ENCODE measurements around the gene MPPED1. TPM values are rescaled to one million over a fixed set of nuclear protein-coding genes. Genes with fewer than 3 reads are reported as not detected.

The MPPED1 gene
- total RNA-seq, 1 experiment from 2014 or later, result not detected

GRCh38 chr22:43376765-43377547 lies 34.9 kb upstream of the MPPED1 start:
- ChIA-PET POLR2A (ENCODE audit: unreplicated experiment) (no interaction called here), CTCF (no interaction called here)
- H3K79me2 ChIP-seq (ENCODE audit: low read depth), result no peaks in the 10 kb centered on the region
- no peak for DNase-seq
- H3K9me3 ChIP-seq (ENCODE audit: insufficient read depth, low read depth), result no peaks in the 10 kb centered on the region
- no peaks in the 10 kb centered on the region for H3K9me2 ChIP-seq (ENCODE audit: insufficient read depth)
- H4K20me1 ChIP-seq (ENCODE audit: insufficient read depth), result no peaks in the 10 kb centered on the region
- no peak for TF ChIP-seq EZH2 (IDR thresholded peaks at IDR 0.05; ENCODE audit: low read depth)
- TF ChIP-seq CTCF (conservative IDR thresholded peaks at IDR 0.05), result no peak
- H3K36me3 ChIP-seq (ENCODE audit: low read depth), result no peaks in the 10 kb centered on the region
- no peaks in the 10 kb centered on the region for H3K4me1 ChIP-seq (replicated peaks; ENCODE audit: insufficient read depth)
- no peak overlapping the region for H2AFZ ChIP-seq
- H3K27ac ChIP-seq, result no peak overlapping the region
- intact Hi-C loops (cut with micrococcal nuclease; ENCODE audit: unreplicated experiment), result no loop called here
- H3F3A ChIP-seq (ENCODE audit: insufficient read depth, low read depth), result no peaks in the 10 kb centered on the region
- BruUV-seq (replicated peaks), result no TSS peak
- H3K27me3 ChIP-seq (ENCODE audit: insufficient read depth, low read depth), result peaks cover 94% of the 10 kb centered on the region
- no peak overlapping the region for H3K4me2 ChIP-seq
- H3K4me3 ChIP-seq, result no peak overlapping the region

- no peaks in the 10 kb centered on the region for H3K4me1 ChIP-seq (replicated peaks; ENCODE audit: insufficient read depth)
- BruUV-seq (replicated peaks), result no TSS peak
- intact Hi-C loops (cut with micrococcal nuclease; ENCODE audit: unreplicated experiment), result no loop called here
Observed at GRCh38 chr22:43377548-43377895, 34.3 kb upstream of the MPPED1 start.

GRCh38 chr22:43377896-43378704 lies 33.7 kb upstream of the MPPED1 start:
- ChIA-PET POLR2A (ENCODE audit: unreplicated experiment) (no interaction called here), CTCF (interaction anchor here (1.2 kb wide), 1 partner anchor 105 kb away, joined by 4 read pairs; no protein-coding TSS in a partner anchor)
- Histone ChIP-seq H3K4me2 (no peak overlapping the region), H3K36me3 (ENCODE audit: low read depth) (no peaks in the 10 kb centered on the region), H3K27me3 (ENCODE audit: insufficient read depth, low read depth) (peaks cover 94% of the 10 kb centered on the region), H3K9me3 (ENCODE audit: insufficient read depth, low read depth) (no peaks in the 10 kb centered on the region), H2AFZ (no peak overlapping the region), H3K4me3 (no peak overlapping the region), H3K27ac (no peak overlapping the region), H4K20me1 (ENCODE audit: insufficient read depth) (no peaks in the 10 kb centered on the region), H3F3A (ENCODE audit: insufficient read depth, low read depth) (no peaks in the 10 kb centered on the region), H3K9me2 (ENCODE audit: insufficient read depth) (no peaks in the 10 kb centered on the region), H3K79me2 (ENCODE audit: low read depth) (no peaks in the 10 kb centered on the region), H3K4me1 (replicated peaks; ENCODE audit: insufficient read depth) (no peaks in the 10 kb centered on the region)
- BruUV-seq (replicated peaks), result no TSS peak
- no peak for DNase-seq
- TF ChIP-seq EZH2 (IDR thresholded peaks at IDR 0.05; ENCODE audit: low read depth) (no peak), CTCF (conservative IDR thresholded peaks at IDR 0.05) (no peak)
- intact Hi-C loops (cut with micrococcal nuclease; ENCODE audit: unreplicated experiment), result no loop called here

More at GRCh38 chr22:43377548-43377895, 34.3 kb upstream of the MPPED1 start:
- Histone ChIP-seq H3K9me3 (ENCODE audit: insufficient read depth, low read depth) (no peaks in the 10 kb centered on the region), H3K79me2 (ENCODE audit: low read depth) (no peaks in the 10 kb centered on the region), H3K36me3 (ENCODE audit: low read depth) (no peaks in the 10 kb centered on the region), H3K9me2 (ENCODE audit: insufficient read depth) (no peaks in the 10 kb centered on the region), H4K20me1 (ENCODE audit: insufficient read depth) (no peaks in the 10 kb centered on the region), H3K27ac (no peak overlapping the region), H3F3A (ENCODE audit: insufficient read depth, low read depth) (no peaks in the 10 kb centered on the region), H3K4me2 (no peak overlapping the region), H2AFZ (no peak overlapping the region), H3K27me3 (ENCODE audit: insufficient read depth, low read depth) (peaks cover 94% of the 10 kb centered on the region), H3K4me3 (no peak overlapping the region)
- no peak for TF ChIP-seq CTCF (conservative IDR thresholded peaks at IDR 0.05)
- TF ChIP-seq EZH2 (IDR thresholded peaks at IDR 0.05; ENCODE audit: low read depth), result no peak
- POLR2A ChIA-PET (ENCODE audit: unreplicated experiment), result no interaction called here
- DNase-seq, result no peak
- CTCF ChIA-PET, result interaction anchor here (1.2 kb wide), 1 partner anchor 104 kb away, joined by 4 read pairs; no protein-coding TSS in a partner anchor
